Measurements from ENCODE around the gene PLCH1. TPM values are rescaled to one million over a fixed set of nuclear protein-coding genes. Genes with fewer than 3 reads are reported as not detected.
A peak's percentile ranks its signal among the peaks of the same experiment; 100 is the strongest.

The PLCH1 gene
- total RNA-seq, 1 donor from 2014 or later: 32.0 TPM

DNA sequence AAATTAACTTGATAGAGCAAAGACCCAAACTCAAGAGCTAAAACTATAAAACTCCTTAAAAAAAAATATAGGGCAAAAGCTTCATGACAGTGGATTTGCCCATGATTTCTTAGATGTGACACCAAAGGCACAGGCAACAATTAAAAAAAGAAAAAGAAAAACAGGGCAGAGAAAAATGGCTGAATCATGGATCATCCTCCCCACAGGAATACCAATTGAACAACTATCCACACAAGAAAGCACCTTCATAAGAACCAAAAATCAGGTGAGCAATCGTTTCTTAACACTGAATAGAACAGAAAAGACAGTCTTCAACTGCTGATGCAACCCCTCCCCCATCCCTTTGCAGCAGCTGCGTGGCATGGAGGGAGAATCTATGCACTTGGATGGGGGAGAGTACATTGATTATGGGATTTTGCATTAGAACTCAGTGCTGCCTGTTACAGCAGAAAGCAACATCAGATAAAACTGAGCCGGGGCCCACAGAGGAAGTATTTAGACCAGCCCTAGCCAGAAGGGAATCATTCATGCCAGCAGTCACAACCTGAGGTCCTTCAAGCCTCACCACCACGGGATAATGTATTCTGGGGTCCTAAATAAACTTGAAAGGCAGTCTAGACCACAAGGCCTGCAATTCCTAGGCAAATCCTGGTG, 45.5 kb upstream of the PLCH1 start:
- Histone ChIP-seq H3K36me3 (no peaks in the 10 kb centered on the region), H3F3A (ENCODE audit: low read depth) (no peaks in the 10 kb centered on the region), H3K4me1 (peaks cover 4% of the 10 kb centered on the region), H3K79me2 (ENCODE audit: low read depth) (no peaks in the 10 kb centered on the region), H3K4me3 (no peak overlapping the region), H3K27me3 (no peaks in the 10 kb centered on the region), H4K20me1 (ENCODE audit: low read depth) (no peaks in the 10 kb centered on the region), H2AFZ (replicated peaks) (no peak overlapping the region), H3K4me2 (no peak overlapping the region), H3K9ac (no peak overlapping the region), H3K27ac (no peak overlapping the region), H3K9me3 (ENCODE audit: low read depth) (no peaks in the 10 kb centered on the region)
- TF ChIP-seq EZH2phosphoT487 (IDR thresholded peaks at IDR 0.05): no peak
- no peak for TF ChIP-seq EZH2 (IDR thresholded peaks at IDR 0.05)
- TF ChIP-seq, protein P1, sequence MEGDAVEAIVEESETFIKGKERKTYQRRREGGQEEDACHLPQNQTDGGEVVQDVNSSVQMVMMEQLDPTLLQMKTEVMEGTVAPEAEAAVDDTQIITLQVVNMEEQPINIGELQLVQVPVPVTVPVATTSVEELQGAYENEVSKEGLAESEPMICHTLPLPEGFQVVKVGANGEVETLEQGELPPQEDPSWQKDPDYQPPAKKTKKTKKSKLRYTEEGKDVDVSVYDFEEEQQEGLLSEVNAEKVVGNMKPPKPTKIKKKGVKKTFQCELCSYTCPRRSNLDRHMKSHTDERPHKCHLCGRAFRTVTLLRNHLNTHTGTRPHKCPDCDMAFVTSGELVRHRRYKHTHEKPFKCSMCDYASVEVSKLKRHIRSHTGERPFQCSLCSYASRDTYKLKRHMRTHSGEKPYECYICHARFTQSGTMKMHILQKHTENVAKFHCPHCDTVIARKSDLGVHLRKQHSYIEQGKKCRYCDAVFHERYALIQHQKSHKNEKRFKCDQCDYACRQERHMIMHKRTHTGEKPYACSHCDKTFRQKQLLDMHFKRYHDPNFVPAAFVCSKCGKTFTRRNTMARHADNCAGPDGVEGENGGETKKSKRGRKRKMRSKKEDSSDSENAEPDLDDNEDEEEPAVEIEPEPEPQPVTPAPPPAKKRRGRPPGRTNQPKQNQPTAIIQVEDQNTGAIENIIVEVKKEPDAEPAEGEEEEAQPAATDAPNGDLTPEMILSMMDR (IDR thresholded peaks at IDR 0.05): no peak
- Mint-ChIP-seq H3K4me3 (no peak overlapping the region), H3K27me3 (ENCODE audit: insufficient read depth, low read depth) (no peaks in the 10 kb centered on the region), H3K4me1 (peaks cover 2% of the 10 kb centered on the region), H3K36me3 (peaks cover 39% of the 10 kb centered on the region), H3K27ac (peak overlapping the region; percentile 28), H3K9me3 (peaks cover 26% of the 10 kb centered on the region)
- no peak for DNase-seq (ENCODE audit: low spot score)

DNA sequence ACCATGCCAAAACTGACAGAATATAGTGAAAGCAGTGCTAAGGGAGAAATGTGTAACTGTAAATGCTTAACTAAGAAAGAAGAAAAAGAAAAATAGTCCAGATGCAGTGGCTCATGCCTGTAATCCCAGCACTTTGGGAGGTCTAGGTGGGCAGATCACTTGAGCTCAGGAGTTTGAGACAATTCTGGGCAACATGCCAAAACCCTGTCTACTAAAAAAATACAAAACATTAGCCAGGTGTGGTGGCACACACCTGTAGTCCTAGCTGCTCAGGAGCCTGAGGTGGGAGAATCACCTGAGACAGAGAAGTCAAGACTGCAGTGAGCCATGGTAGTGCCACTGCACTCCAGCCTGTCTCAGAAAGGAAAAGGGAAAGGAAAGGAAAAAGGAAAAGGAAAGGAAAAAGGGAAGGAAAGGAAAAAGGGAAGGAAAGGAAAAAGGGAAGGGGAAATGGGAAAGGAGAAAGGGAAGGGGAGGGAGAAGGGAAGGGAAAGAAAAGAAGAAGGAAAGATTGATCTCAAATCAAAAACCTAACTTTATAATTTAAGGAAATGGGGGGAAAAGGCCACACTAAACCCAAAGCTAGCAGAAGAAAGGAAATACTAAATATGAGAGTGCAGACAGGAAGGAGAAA, 40.9 kb upstream of the PLCH1 start:
- no peaks in the 10 kb centered on the region for H3K27me3 ChIP-seq
- Mint-ChIP-seq H3K4me3 (no peak overlapping the region), H3K27me3 (ENCODE audit: insufficient read depth, low read depth) (peaks cover 2% of the 10 kb centered on the region), H3K9me3 (peaks cover 19% of the 10 kb centered on the region), H3K4me1 (peaks cover 2% of the 10 kb centered on the region), H3K36me3 (peaks cover 25% of the 10 kb centered on the region), H3K27ac (no peak overlapping the region)
- H3K4me2 ChIP-seq: no peak overlapping the region
- H3K27ac ChIP-seq: no peak overlapping the region
- H3K9ac ChIP-seq: no peak overlapping the region
- H3K4me3 ChIP-seq: no peak overlapping the region
- H3K4me1 ChIP-seq: peaks cover 4% of the 10 kb centered on the region
- DNase-seq (ENCODE audit: low spot score): no peak
- H2AFZ ChIP-seq (replicated peaks): no peak overlapping the region
- H3F3A ChIP-seq (ENCODE audit: low read depth): no peaks in the 10 kb centered on the region
- H4K20me1 ChIP-seq (ENCODE audit: low read depth): no peaks in the 10 kb centered on the region
- H3K9me3 ChIP-seq (ENCODE audit: low read depth): no peaks in the 10 kb centered on the region
- H3K79me2 ChIP-seq (ENCODE audit: low read depth): no peaks in the 10 kb centered on the region
- no peaks in the 10 kb centered on the region for H3K36me3 ChIP-seq
- TF ChIP-seq, protein P1 (IDR thresholded peaks at IDR 0.05): no peak
- no peak for TF ChIP-seq EZH2 (IDR thresholded peaks at IDR 0.05)
- TF ChIP-seq EZH2phosphoT487 (IDR thresholded peaks at IDR 0.05): no peak

DNA sequence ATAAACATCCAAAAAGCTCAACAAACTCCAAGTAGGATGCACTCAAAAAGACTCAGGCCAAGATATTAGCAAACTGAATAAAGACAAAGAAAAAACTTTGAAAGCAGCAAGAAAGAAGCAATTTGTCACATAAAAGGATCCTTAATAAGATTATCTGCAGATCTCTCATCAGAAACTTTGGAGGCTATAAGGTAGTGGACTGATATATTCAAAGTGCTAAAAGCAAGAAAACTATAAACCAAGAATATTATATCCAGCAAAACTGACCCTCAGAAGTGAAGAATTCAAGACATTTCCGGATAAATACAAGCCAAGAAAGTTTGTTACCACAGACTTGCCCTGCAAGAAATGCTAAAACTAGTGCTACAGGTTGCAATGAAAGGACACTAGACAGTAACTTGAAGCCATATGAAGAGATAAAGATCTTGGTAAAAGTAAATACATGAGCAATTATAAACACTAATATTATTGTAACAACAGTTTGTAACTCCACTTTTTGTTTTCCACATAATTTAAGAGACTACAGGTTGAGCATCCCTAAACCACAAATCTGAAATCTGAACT, 37.6 kb upstream of the PLCH1 start:
- no peaks in the 10 kb centered on the region for H3K4me1 ChIP-seq
- Mint-ChIP-seq H3K36me3 (peaks cover 17% of the 10 kb centered on the region), H3K4me1 (no peaks in the 10 kb centered on the region), H3K9me3 (peaks cover 11% of the 10 kb centered on the region), H3K27me3 (ENCODE audit: insufficient read depth, low read depth) (peaks cover 2% of the 10 kb centered on the region), H3K27ac (no peak overlapping the region), H3K4me3 (no peak overlapping the region)
- no peak overlapping the region for H3K27ac ChIP-seq
- no peak overlapping the region for H3K4me2 ChIP-seq
- no peaks in the 10 kb centered on the region for H3K9me3 ChIP-seq (ENCODE audit: low read depth)
- no peaks in the 10 kb centered on the region for H3K27me3 ChIP-seq
- peaks cover 2% of the 10 kb centered on the region for H3F3A ChIP-seq (ENCODE audit: low read depth)
- H3K9ac ChIP-seq: no peak overlapping the region
- H2AFZ ChIP-seq (replicated peaks): no peak overlapping the region
- DNase-seq (ENCODE audit: low spot score): no peak
- no peaks in the 10 kb centered on the region for H4K20me1 ChIP-seq (ENCODE audit: low read depth)
- no peaks in the 10 kb centered on the region for H3K36me3 ChIP-seq
- TF ChIP-seq, protein P1 (IDR thresholded peaks at IDR 0.05): no peak
- TF ChIP-seq EZH2phosphoT487 (IDR thresholded peaks at IDR 0.05): no peak
- TF ChIP-seq EZH2 (IDR thresholded peaks at IDR 0.05): no peak
- H3K79me2 ChIP-seq (ENCODE audit: low read depth): no peaks in the 10 kb centered on the region
- H3K4me3 ChIP-seq: no peak overlapping the region

All from neural progenitor cell (in vitro differentiated cells).